ENCODE measurements around the gene ELOVL4.

- TF ChIP-seq CTCF (IDR thresholded peaks at IDR 0.05; ENCODE audit: low read length) (no peak), EZH2phosphoT487 (IDR thresholded peaks at IDR 0.05; ENCODE audit: low read length) (no peak), EZH2 (optimal IDR thresholded peaks at IDR 0.05; ENCODE audit: low read depth, low read length) (no peak)
Observed at GRCh38 chr6:79902046-79902445, 45.3 kb downstream of the ELOVL4 start.
